HTR-8/SVneo (cell line): Measurements from ENCODE around the gene NDST3.

ENCODE experiments used
- DNase-seq: peaks from one replicate; pipeline ENCODE4 v3.0.0; 2011; ENCODE audit warnings: low spot score, mixed read lengths; ENCODE audit not compliant: insufficient read length
- FAIRE-seq: peaks from 2 replicates; lab custom pipeline; 2011; peaks lifted over from hg19 to GRCh38; lab: Jason Lieb, UNC

NDST3 gene

GRCh38 chr4:118034053-118034785 is at the start of gene NDST3:
Gene NDST3, plus strand, starts transcription at chr4:118034486. Its CDS starts 19,425 bp downstream, at chr4:118053911.
- DNase-seq (peak; percentile 55), FAIRE-seq (peak; percentile 63)

- DNase-seq (no peak), FAIRE-seq (no peak)
Measured at GRCh38 chr4:117986321-117986720, 48.0 kb upstream of the NDST3 start.

GRCh38 chr4:117987464-117987863 is 46.8 kb upstream of the NDST3 start:
- DNase-seq (no peak), FAIRE-seq (no peak)

DNA sequence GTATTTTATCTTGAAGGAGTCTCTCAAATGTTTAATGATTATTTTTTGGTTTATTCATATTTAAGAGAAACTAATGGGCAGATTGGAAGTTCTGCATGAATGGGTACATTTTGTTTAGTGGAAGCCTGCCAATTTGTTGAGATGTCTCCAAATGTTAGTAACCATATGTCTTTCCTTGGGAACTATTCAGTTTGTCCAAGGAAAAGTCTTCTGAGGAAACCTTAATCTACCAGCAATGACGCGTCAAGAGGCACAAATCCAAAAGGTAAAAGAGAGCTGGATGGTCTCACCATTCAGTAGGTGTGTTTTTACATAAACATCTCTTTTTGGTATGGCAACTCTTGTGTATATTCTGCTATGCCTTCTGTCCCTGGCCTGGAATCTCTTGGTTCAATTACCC is 37.4 kb upstream of the NDST3 start:
- no peak for DNase-seq
- FAIRE-seq: no peak

DNA sequence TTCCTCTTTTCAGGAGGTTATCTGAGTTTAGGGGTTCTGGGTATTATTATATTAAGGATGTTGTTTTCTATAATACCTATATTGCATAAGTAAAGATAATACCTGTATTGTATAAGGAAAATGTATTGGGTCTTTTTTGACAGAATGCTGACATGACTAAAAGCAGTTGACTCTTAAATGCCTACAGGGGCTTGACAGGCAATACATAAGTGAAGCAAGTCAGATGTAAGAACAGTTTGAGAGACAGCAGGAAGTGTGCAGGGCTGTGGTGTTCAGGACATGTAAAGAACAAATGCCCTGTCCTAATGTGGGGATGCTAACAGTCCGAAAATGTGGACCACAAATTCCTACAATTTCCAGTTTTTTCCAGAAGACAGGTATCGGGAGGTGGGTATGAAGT is 30.2 kb upstream of the NDST3 start:
- FAIRE-seq (no peak), DNase-seq (no peak)

DNA sequence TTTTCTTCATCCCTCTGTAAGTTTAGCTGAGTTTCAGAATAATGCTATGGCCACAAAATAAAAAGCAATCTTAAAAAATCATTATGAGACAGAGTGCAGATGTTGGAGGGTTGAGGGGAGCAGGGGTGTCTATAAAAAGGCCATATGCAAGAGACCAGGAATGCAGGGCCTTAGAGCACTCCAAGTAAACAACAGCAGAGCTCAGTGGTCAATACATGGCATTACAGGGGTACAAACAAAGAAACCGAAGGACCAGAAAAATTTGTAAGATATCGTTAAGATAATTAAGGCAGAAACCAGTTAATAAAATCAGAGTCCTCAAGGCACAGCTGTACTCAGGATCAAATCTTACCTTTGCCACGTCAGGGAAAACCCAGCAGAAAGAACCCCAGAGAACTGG is 28.4 kb upstream of the NDST3 start:
- DNase-seq: no peak
- FAIRE-seq: no peak

GRCh38 chr4:118012142-118012541 is 22.1 kb upstream of the NDST3 start:
- FAIRE-seq (no peak), DNase-seq (no peak)

- DNase-seq (no peak), FAIRE-seq (no peak)
Measured at GRCh38 chr4:118014831-118015230, 19.5 kb upstream of the NDST3 start.

GRCh38 chr4:118018381-118019145 is 15.7 kb upstream of the NDST3 start:
- FAIRE-seq: no peak
- no peak for DNase-seq

- DNase-seq: no peak
- FAIRE-seq: no peak
Measured at GRCh38 chr4:118026806-118027205, 7.5 kb upstream of the NDST3 start.

- DNase-seq (no peak), FAIRE-seq (no peak)
Measured at GRCh38 chr4:118029224-118029623, 5.1 kb upstream of the NDST3 start.

GRCh38 chr4:118032691-118033090 is 1.6 kb upstream of the NDST3 start:
- no peak for FAIRE-seq
- DNase-seq: peak; percentile 9

- DNase-seq (peak; percentile 24), FAIRE-seq (no peak)
Measured at GRCh38 chr4:118033148-118034052, 886 bp upstream of the NDST3 start.

DNA sequence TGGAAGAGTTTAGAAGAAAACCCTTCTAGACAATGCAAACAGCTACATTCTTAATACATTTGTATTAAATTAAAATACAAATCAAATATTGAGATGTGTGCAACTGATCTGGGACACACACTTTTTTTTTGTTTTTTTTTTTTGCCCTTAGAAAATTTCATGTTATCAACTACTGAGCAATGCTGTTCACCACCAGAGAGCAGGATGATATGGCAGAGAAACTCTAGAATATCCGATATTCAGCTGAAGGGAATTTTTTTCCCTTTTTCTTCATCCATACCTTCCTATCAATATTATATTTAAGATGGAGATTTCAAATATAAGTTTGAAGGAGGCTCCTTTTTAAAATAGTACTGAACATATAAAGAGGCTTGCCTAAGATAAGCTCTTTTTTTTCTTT is 1.0 kb downstream of the NDST3 start:
- no peak for DNase-seq
- no peak for FAIRE-seq

GRCh38 chr4:118036336-118036735 is 2.0 kb downstream of the NDST3 start:
- FAIRE-seq (no peak), DNase-seq (no peak)

DNA sequence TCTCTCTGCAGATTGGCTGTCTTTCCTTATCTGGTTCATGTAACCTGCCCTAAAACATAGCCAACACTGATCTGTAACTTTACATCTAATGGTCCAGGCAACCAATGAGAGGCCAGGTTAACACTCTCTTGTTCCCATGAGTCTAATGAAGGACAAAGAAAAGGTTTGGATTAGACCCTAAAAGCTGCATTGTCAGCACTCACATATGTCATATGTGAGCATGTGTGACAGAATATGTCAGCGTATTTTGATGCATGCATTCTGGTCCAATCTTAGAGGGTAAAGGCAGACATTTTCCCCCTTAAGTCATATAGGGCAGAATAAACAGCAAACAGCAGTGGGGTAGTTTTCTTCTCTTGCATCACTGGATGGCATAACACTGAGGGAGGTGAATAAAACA is 3.7 kb downstream of the NDST3 start:
- FAIRE-seq: no peak
- DNase-seq: no peak

GRCh38 chr4:118046323-118046722 is 12.0 kb downstream of the NDST3 start:
- DNase-seq: no peak
- FAIRE-seq: no peak

DNA sequence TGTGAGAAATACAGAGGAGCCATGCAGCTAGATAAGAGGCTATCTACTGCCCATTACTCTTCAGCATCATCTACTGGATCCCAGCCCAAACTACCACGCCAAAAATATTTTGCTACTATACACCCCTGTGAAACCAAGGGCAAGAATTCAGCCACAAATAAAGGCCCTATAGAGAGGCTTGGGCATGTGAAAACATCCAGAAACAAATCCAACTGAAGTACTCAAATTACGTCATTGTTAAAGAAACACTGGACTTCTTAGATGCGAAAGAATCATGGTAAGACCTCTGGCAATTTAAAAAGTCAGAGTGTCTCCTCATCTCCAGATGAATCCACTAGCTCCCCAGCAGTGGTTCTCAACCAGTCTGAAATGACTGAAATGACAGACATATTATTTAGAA is 12.8 kb downstream of the NDST3 start:
- DNase-seq: no peak
- FAIRE-seq: no peak

GRCh38 chr4:118058955-118059354 is 24.7 kb downstream of the NDST3 start:
- no peak for DNase-seq
- no peak for FAIRE-seq

DNA sequence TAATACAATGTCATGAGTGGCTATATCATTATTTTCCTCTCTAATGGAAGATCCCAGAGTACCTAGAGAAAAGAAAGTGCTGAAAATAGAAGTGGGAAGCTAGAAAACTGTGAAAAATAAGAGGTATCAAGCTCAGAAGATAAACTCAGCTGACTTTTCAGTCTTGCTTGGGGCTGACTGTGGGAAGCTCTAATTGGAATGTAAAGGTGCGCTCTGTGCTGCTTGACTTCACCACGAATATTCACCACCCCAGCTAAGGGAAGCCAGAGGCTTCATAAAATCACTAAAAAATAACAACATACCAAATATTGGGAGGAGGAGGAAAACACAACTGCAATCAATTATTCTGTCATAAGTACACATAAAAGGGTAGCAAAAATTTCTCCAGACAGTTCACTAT is 25.1 kb downstream of the NDST3 start:
- FAIRE-seq (no peak), DNase-seq (no peak)
